ENCODE measurements around the gene NECAB3. TPM values are rescaled to one million over a fixed set of nuclear protein-coding genes. Genes with fewer than 3 reads are reported as not detected.

Gene NECAB3
- total and polyA plus RNA-seq, 4 donors: 10.5 to 14.8 (median 11.1) TPM

DNA sequence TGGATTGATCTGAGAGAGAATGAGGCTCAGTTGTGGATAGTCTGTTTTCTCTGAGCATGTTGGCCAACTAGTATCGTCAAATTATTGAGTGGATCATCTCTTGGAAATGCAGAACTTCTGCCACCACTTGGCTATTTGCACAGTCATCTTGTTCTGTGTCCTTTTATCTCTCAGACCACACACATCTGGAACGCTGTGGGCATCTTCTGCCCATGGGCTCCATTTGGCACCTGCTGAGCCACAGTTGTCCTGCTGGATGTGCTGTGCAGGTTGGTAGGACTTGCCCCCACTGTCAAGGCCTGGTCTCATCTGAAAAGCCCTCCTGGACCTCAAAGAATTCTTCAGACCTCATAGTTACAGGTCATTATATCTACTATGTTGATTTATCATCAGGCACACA, 28.8 kb downstream of the NECAB3 start:
- peaks cover 6 to 27% (median 21%) of the 10 kb centered on the region in 4 donors for H3K36me3 ChIP-seq (ENCODE audit: control insufficient read depth in 4 of 4, insufficient read depth in 3 of 4, low read depth in 1 of 4, low read length in 3 of 4)
- WGBS: 82% methylated on average over 2 of the region's 2 CpGs

DNA sequence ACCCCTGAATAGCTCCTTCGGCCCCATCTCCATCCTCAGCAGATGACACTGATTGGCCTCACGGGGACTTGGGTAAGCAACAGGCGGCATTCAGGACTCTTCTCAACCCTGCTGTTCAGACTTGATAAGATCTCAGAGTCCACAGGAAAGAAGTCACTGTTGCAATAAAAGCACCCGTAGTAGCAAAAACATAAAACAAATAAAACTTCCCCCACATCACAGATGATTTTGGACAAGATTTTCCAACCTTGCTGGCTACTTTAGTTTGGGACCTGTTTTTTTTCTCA, 29.2 kb downstream of the NECAB3 start:
- 53% methylated on average over 4 of the region's 4 CpGs for WGBS
- no peaks in the 10 kb centered on the region for H3K27me3 ChIP-seq (ENCODE audit: control insufficient read depth in 4 of 4, insufficient read depth in 4 of 4, low read length in 3 of 4)
- H3K27ac ChIP-seq (ENCODE audit: low read depth in 1 of 2, low read length in 2 of 2): no peak overlapping the region
- H3K9ac ChIP-seq (ENCODE audit: low read depth in 1 of 2, low read length in 2 of 2): no peak overlapping the region
- no peak overlapping the region for H3K4me3 ChIP-seq (ENCODE audit: low read depth in 1 of 3, low read length in 3 of 3)
- peaks cover 0 to 28% (median 21%) of the 10 kb centered on the region in 4 donors for H3K4me1 ChIP-seq (ENCODE audit: control insufficient read depth in 4 of 4, insufficient read depth in 4 of 4, low read length in 3 of 4)
- DNase-seq (ENCODE audit: low spot score): no peak
- peaks cover 6 to 31% (median 23%) of the 10 kb centered on the region in 4 donors for H3K36me3 ChIP-seq (ENCODE audit: control insufficient read depth in 4 of 4, insufficient read depth in 3 of 4, low read depth in 1 of 4, low read length in 3 of 4)
- no peaks in the 10 kb centered on the region for H3K9me3 ChIP-seq (ENCODE audit: control insufficient read depth in 4 of 4, low read length in 3 of 4)
- no peak for TF ChIP-seq EGR1 (IDR thresholded peaks at IDR 0.05; ENCODE audit: low read depth in 2 of 2)
- no peak for TF ChIP-seq SP1 (IDR thresholded peaks at IDR 0.05)
- TF ChIP-seq JUND (IDR thresholded peaks at IDR 0.05): no peak
- TF ChIP-seq, protein P1, sequence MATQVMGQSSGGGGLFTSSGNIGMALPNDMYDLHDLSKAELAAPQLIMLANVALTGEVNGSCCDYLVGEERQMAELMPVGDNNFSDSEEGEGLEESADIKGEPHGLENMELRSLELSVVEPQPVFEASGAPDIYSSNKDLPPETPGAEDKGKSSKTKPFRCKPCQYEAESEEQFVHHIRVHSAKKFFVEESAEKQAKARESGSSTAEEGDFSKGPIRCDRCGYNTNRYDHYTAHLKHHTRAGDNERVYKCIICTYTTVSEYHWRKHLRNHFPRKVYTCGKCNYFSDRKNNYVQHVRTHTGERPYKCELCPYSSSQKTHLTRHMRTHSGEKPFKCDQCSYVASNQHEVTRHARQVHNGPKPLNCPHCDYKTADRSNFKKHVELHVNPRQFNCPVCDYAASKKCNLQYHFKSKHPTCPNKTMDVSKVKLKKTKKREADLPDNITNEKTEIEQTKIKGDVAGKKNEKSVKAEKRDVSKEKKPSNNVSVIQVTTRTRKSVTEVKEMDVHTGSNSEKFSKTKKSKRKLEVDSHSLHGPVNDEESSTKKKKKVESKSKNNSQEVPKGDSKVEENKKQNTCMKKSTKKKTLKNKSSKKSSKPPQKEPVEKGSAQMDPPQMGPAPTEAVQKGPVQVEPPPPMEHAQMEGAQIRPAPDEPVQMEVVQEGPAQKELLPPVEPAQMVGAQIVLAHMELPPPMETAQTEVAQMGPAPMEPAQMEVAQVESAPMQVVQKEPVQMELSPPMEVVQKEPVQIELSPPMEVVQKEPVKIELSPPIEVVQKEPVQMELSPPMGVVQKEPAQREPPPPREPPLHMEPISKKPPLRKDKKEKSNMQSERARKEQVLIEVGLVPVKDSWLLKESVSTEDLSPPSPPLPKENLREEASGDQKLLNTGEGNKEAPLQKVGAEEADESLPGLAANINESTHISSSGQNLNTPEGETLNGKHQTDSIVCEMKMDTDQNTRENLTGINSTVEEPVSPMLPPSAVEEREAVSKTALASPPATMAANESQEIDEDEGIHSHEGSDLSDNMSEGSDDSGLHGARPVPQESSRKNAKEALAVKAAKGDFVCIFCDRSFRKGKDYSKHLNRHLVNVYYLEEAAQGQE (IDR thresholded peaks at IDR 0.05): no peak
- TF ChIP-seq RXRA (IDR thresholded peaks at IDR 0.05): no peak
- TF ChIP-seq, protein P2, sequence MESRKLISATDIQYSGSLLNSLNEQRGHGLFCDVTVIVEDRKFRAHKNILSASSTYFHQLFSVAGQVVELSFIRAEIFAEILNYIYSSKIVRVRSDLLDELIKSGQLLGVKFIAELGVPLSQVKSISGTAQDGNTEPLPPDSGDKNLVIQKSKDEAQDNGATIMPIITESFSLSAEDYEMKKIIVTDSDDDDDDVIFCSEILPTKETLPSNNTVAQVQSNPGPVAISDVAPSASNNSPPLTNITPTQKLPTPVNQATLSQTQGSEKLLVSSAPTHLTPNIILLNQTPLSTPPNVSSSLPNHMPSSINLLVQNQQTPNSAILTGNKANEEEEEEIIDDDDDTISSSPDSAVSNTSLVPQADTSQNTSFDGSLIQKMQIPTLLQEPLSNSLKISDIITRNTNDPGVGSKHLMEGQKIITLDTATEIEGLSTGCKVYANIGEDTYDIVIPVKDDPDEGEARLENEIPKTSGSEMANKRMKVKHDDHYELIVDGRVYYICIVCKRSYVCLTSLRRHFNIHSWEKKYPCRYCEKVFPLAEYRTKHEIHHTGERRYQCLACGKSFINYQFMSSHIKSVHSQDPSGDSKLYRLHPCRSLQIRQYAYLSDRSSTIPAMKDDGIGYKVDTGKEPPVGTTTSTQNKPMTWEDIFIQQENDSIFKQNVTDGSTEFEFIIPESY (IDR thresholded peaks at IDR 0.05): no peak

More for the DNA sequence above, 28.8 kb downstream of the NECAB3 start:
- DNase-seq (ENCODE audit: low spot score): no peak
- Histone ChIP-seq H3K27ac (ENCODE audit: low read depth in 1 of 2, low read length in 2 of 2) (no peak overlapping the region), H3K27me3 (ENCODE audit: control insufficient read depth in 4 of 4, insufficient read depth in 4 of 4, low read length in 3 of 4) (no peaks in the 10 kb centered on the region), H3K4me1 (ENCODE audit: control insufficient read depth in 4 of 4, insufficient read depth in 4 of 4, low read length in 3 of 4) (peaks cover 0 to 28% (median 21%) of the 10 kb centered on the region in 4 donors), H3K9ac (ENCODE audit: low read depth in 1 of 2, low read length in 2 of 2) (no peak overlapping the region), H3K4me3 (ENCODE audit: low read depth in 1 of 3, low read length in 3 of 3) (no peak overlapping the region), H3K9me3 (ENCODE audit: control insufficient read depth in 4 of 4, low read length in 3 of 4) (no peaks in the 10 kb centered on the region)
- TF ChIP-seq TAF1 (conservative IDR thresholded peaks at IDR 0.05): no peak
- TF ChIP-seq, protein P3, sequence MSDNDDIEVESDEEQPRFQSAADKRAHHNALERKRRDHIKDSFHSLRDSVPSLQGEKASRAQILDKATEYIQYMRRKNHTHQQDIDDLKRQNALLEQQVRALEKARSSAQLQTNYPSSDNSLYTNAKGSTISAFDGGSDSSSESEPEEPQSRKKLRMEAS (IDR thresholded peaks at IDR 0.05): no peak
- no peak for TF ChIP-seq NR2F2 (IDR thresholded peaks at IDR 0.05)
- no peak for TF ChIP-seq RAD21 (IDR thresholded peaks at IDR 0.05)
- TF ChIP-seq, protein P2 (IDR thresholded peaks at IDR 0.05): no peak
- TF ChIP-seq, protein P4, sequence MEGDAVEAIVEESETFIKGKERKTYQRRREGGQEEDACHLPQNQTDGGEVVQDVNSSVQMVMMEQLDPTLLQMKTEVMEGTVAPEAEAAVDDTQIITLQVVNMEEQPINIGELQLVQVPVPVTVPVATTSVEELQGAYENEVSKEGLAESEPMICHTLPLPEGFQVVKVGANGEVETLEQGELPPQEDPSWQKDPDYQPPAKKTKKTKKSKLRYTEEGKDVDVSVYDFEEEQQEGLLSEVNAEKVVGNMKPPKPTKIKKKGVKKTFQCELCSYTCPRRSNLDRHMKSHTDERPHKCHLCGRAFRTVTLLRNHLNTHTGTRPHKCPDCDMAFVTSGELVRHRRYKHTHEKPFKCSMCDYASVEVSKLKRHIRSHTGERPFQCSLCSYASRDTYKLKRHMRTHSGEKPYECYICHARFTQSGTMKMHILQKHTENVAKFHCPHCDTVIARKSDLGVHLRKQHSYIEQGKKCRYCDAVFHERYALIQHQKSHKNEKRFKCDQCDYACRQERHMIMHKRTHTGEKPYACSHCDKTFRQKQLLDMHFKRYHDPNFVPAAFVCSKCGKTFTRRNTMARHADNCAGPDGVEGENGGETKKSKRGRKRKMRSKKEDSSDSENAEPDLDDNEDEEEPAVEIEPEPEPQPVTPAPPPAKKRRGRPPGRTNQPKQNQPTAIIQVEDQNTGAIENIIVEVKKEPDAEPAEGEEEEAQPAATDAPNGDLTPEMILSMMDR (IDR thresholded peaks at IDR 0.05; ENCODE audit: low read depth, low read length, missing input control): no peak
- TF ChIP-seq JUND (IDR thresholded peaks at IDR 0.05): no peak
- no peak for TF ChIP-seq HNF4A (conservative IDR thresholded peaks at IDR 0.05)
- TF ChIP-seq, protein P1 (IDR thresholded peaks at IDR 0.05): no peak
- TF ChIP-seq EGR1 (IDR thresholded peaks at IDR 0.05; ENCODE audit: low read depth in 2 of 2): no peak
- TF ChIP-seq HNF4G (IDR thresholded peaks at IDR 0.05): no peak
- TF ChIP-seq RXRA (IDR thresholded peaks at IDR 0.05): no peak
- no peak for TF ChIP-seq FOXA1 (IDR thresholded peaks at IDR 0.05)
- TF ChIP-seq FOXA2 (IDR thresholded peaks at IDR 0.05): no peak
- TF ChIP-seq, protein P5, sequence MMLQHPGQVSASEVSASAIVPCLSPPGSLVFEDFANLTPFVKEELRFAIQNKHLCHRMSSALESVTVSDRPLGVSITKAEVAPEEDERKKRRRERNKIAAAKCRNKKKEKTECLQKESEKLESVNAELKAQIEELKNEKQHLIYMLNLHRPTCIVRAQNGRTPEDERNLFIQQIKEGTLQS (IDR thresholded peaks at IDR 0.05): no peak
- no peak for TF ChIP-seq YY1 (IDR thresholded peaks at IDR 0.05)
- TF ChIP-seq SP1 (IDR thresholded peaks at IDR 0.05): no peak
- no peak for TF ChIP-seq GABPA (IDR thresholded peaks at IDR 0.05 in 1 of 2, conservative IDR thresholded peaks at IDR 0.05 in 1 of 2)
